Measurements from ENCODE around the gene HOXD1. TPM values are rescaled to one million over a fixed set of nuclear protein-coding genes. Genes with fewer than 3 reads are reported as not detected.

HOXD1 gene
- total RNA-seq, 4 donors from 2014 or later = 0.19 TPM; not detected in 3

GRCh38 chr2:176178757-176179295 lies 9.6 kb upstream of the HOXD1 start:
- Histone ChIP-seq H3K27ac (peak overlapping the region in 3 of 4 donors; percentile 50 to 68 (median 67)), H3K9me3 (no peaks in the 10 kb centered on the region), H3K36me3 (no peaks in the 10 kb centered on the region), H3K27me3 (peaks cover 16 to 99% (median 27%) of the 10 kb centered on the region in 4 donors), H3K4me1 (peaks cover 3 to 24% (median 7%) of the 10 kb centered on the region in 3 donors), H3K4me3 (peak overlapping the region; percentile 23 to 60 (median 33))
- intact Hi-C loops (cut with DNase I) = no loop called here
- DNase-seq = no peak
- 17 to 23% methylated on average over 6 to 7 of the region's 7 CpGs for WGBS, 2 donors
- TF ChIP-seq POLR2A (IDR thresholded peaks at IDR 0.05) = no peak
- TF ChIP-seq CTCF (IDR thresholded peaks at IDR 0.05) = no peak

- no peaks in the 10 kb centered on the region for H3K9me3 ChIP-seq
- H3K4me1 ChIP-seq = peaks cover 3 to 17% (median 7%) of the 10 kb centered on the region in 3 donors
- H3K4me3 ChIP-seq = no peak overlapping the region
- TF ChIP-seq CTCF (IDR thresholded peaks at IDR 0.05) = no peak
- no peak for TF ChIP-seq POLR2A (IDR thresholded peaks at IDR 0.05)
- 53 to 54% methylated on average over 3 of the region's 3 CpGs for WGBS, 2 donors
- no peak overlapping the region for H3K27ac ChIP-seq
- intact Hi-C loops (cut with DNase I) = no loop called here
- H3K36me3 ChIP-seq = no peaks in the 10 kb centered on the region
- DNase-seq = no peak
- peaks cover 7 to 99% (median 12%) of the 10 kb centered on the region in 4 donors for H3K27me3 ChIP-seq
These were observed 6.9 kb upstream of the HOXD1 start for GRCh38 chr2:176181551-176181950.

- peaks cover 3 to 20% (median 8%) of the 10 kb centered on the region in 3 donors for H3K4me1 ChIP-seq
- DNase-seq = no peak
- H3K4me3 ChIP-seq = no peak overlapping the region
- H3K9me3 ChIP-seq = no peaks in the 10 kb centered on the region
- peaks cover 4 to 99% (median 11%) of the 10 kb centered on the region in 4 donors for H3K27me3 ChIP-seq
- TF ChIP-seq CTCF (IDR thresholded peaks at IDR 0.05) (no peak), POLR2A (IDR thresholded peaks at IDR 0.05) (no peak)
- no peaks in the 10 kb centered on the region for H3K36me3 ChIP-seq
- WGBS, 2 donors = 72 to 100% methylated on average over 1 to 3 of the region's 3 CpGs
- H3K27ac ChIP-seq = no peak overlapping the region
- intact Hi-C loops (cut with DNase I) = no loop called here
These were observed 5.8 kb upstream of the HOXD1 start for GRCh38 chr2:176182671-176183070.

- peaks cover 6 to 99% (median 14%) of the 10 kb centered on the region in 4 donors for H3K27me3 ChIP-seq
- 58% methylated on average over 2 of the region's 2 CpGs for WGBS, 2 donors
These were observed 3.7 kb upstream of the HOXD1 start for GRCh38 chr2:176184749-176185148.

More at GRCh38 chr2:176184749-176185148, 3.7 kb upstream of the HOXD1 start:
- no peak for DNase-seq
- no peaks in the 10 kb centered on the region for H3K36me3 ChIP-seq
- H3K4me3 ChIP-seq = no peak overlapping the region
- H3K27ac ChIP-seq = no peak overlapping the region
- intact Hi-C loops (cut with DNase I) = no loop called here
- TF ChIP-seq CTCF (IDR thresholded peaks at IDR 0.05) = no peak
- TF ChIP-seq POLR2A (IDR thresholded peaks at IDR 0.05) = no peak
- peaks cover 10 to 26% (median 18%) of the 10 kb centered on the region in 3 donors for H3K4me1 ChIP-seq
- H3K9me3 ChIP-seq = no peaks in the 10 kb centered on the region

All from esophagus squamous epithelium (tissue), 5 donors.